Measurements from ENCODE around the gene DNAL4.

The DNAL4 gene

GRCh38 chr22:38793721-38794466 lies at the start of gene DNAL4:
Gene DNAL4 (minus strand): TSS chr22:38794143. CDS start chr22:38782731, 11,412 bp downstream.
- TF ChIP-seq GATA1 (IDR thresholded peaks at IDR 0.05; ENCODE audit: low read depth, low read length), result no peak
- peak; percentile 59 for TF ChIP-seq POLR2A (IDR thresholded peaks at IDR 0.05; ENCODE audit: low read length)
- DNase-seq, result peak; percentile 97 to 98

- DNase-seq, result peak; percentile 47 to 55
- TF ChIP-seq GATA1 (IDR thresholded peaks at IDR 0.05; ENCODE audit: low read depth, low read length) (no peak), POLR2A (IDR thresholded peaks at IDR 0.05; ENCODE audit: low read length) (no peak)
Measured at GRCh38 chr22:38843201-38843656, 49.3 kb upstream of the DNAL4 start.

- TF ChIP-seq POLR2A (IDR thresholded peaks at IDR 0.05; ENCODE audit: low read length), result no peak
- TF ChIP-seq GATA1 (IDR thresholded peaks at IDR 0.05; ENCODE audit: low read depth, low read length), result no peak
- DNase-seq, result no peak
Measured at GRCh38 chr22:38842512-38843200, 48.7 kb upstream of the DNAL4 start.

- DNase-seq, result no peak
- TF ChIP-seq POLR2A (IDR thresholded peaks at IDR 0.05; ENCODE audit: low read length), result no peak
- TF ChIP-seq GATA1 (IDR thresholded peaks at IDR 0.05; ENCODE audit: low read depth, low read length), result no peak
Measured at GRCh38 chr22:38841635-38842034, 47.7 kb upstream of the DNAL4 start.

GRCh38 chr22:38841211-38841610 lies 47.3 kb upstream of the DNAL4 start:
- TF ChIP-seq POLR2A (IDR thresholded peaks at IDR 0.05; ENCODE audit: low read length) (no peak), GATA1 (IDR thresholded peaks at IDR 0.05; ENCODE audit: low read depth, low read length) (no peak)
- no peak for DNase-seq

- TF ChIP-seq GATA1 (IDR thresholded peaks at IDR 0.05; ENCODE audit: low read depth, low read length), result no peak
- TF ChIP-seq POLR2A (IDR thresholded peaks at IDR 0.05; ENCODE audit: low read length), result no peak
Measured at GRCh38 chr22:38840129-38840528, 46.2 kb upstream of the DNAL4 start.

GRCh38 chr22:38839686-38840085 lies 45.7 kb upstream of the DNAL4 start:
- TF ChIP-seq POLR2A (IDR thresholded peaks at IDR 0.05; ENCODE audit: low read length) (no peak), GATA1 (IDR thresholded peaks at IDR 0.05; ENCODE audit: low read depth, low read length) (no peak)
- no peak for DNase-seq

More at GRCh38 chr22:38840129-38840528, 46.2 kb upstream of the DNAL4 start:
- no peak for DNase-seq

GRCh38 chr22:38837414-38837928 lies 43.5 kb upstream of the DNAL4 start:
- no peak for DNase-seq
- TF ChIP-seq POLR2A (IDR thresholded peaks at IDR 0.05; ENCODE audit: low read length) (no peak), GATA1 (IDR thresholded peaks at IDR 0.05; ENCODE audit: low read depth, low read length) (no peak)

GRCh38 chr22:38835888-38836301 lies 42.0 kb upstream of the DNAL4 start:
- TF ChIP-seq POLR2A (IDR thresholded peaks at IDR 0.05; ENCODE audit: low read length) (no peak), GATA1 (IDR thresholded peaks at IDR 0.05; ENCODE audit: low read depth, low read length) (no peak)

GRCh38 chr22:38834991-38835390 lies 41.0 kb upstream of the DNAL4 start:
- TF ChIP-seq POLR2A (IDR thresholded peaks at IDR 0.05; ENCODE audit: low read length) (no peak), GATA1 (IDR thresholded peaks at IDR 0.05; ENCODE audit: low read depth, low read length) (no peak)
- no peak for DNase-seq

More at GRCh38 chr22:38835888-38836301, 42.0 kb upstream of the DNAL4 start:
- DNase-seq, result no peak

GRCh38 chr22:38834215-38834953 lies 40.4 kb upstream of the DNAL4 start:
- no peak for TF ChIP-seq GATA1 (IDR thresholded peaks at IDR 0.05; ENCODE audit: low read depth, low read length)
- no peak for TF ChIP-seq POLR2A (IDR thresholded peaks at IDR 0.05; ENCODE audit: low read length)
- no peak for DNase-seq

GRCh38 chr22:38833061-38833460 lies 39.1 kb upstream of the DNAL4 start:
- DNase-seq, result no peak
- TF ChIP-seq GATA1 (IDR thresholded peaks at IDR 0.05; ENCODE audit: low read depth, low read length) (no peak), POLR2A (IDR thresholded peaks at IDR 0.05; ENCODE audit: low read length) (no peak)

GRCh38 chr22:38832005-38832978 lies 38.3 kb upstream of the DNAL4 start:
- DNase-seq, result no peak

More at GRCh38 chr22:38832005-38832978, 38.3 kb upstream of the DNAL4 start:
- TF ChIP-seq POLR2A (IDR thresholded peaks at IDR 0.05; ENCODE audit: low read length) (no peak), GATA1 (IDR thresholded peaks at IDR 0.05; ENCODE audit: low read depth, low read length) (no peak)
